ENCODE results near the gene PGR.

- TF ChIP-seq CTCF (conservative IDR thresholded peaks at IDR 0.05; ENCODE audit: low read depth, low read length) (no peak), EZH2 (IDR thresholded peaks at IDR 0.05; ENCODE audit: borderline replicate concordance, low read depth, low read length, poor library complexity, severe bottlenecking) (no peak)
Measured at GRCh38 chr11:101158119-101158518, 28.5 kb upstream of the PGR start.
